GM12873 (cell line): ENCODE results near the gene SKIC2.

Experiments
- TF ChIP-seq, protein P1 (sequence below): IDR thresholded peaks from 2 replicates; pipeline ENCODE4 v1.5.1; 2012; ENCODE audit warnings: low read depth, mild to moderate bottlenecking, moderate library complexity, low read length, control low read depth; ENCODE audit not compliant: insufficient read depth; ENCODE audit errors: missing control alignments

Gene SKIC2

DNA sequence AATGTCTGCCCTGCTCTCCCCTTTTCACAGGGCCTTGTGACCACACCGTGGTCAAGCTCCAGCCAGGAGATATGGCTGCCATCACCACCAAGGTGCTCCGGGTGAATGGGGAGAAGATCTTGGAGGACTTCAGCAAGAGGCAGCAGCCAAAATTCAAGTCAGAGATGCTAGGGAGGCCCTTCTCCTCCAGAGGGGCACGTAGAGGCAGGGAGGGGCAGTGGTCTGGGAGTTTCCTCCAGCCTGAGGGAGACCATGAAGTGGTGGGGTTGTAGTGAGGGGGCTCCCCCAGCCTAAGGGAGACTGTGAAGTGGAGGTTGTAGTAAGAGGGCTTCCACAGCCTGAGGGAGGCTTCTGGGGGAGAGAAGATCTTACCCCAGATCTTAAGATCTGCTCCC lies 8.9 kb downstream of the SKIC2 start:
- TF ChIP-seq, protein P1, sequence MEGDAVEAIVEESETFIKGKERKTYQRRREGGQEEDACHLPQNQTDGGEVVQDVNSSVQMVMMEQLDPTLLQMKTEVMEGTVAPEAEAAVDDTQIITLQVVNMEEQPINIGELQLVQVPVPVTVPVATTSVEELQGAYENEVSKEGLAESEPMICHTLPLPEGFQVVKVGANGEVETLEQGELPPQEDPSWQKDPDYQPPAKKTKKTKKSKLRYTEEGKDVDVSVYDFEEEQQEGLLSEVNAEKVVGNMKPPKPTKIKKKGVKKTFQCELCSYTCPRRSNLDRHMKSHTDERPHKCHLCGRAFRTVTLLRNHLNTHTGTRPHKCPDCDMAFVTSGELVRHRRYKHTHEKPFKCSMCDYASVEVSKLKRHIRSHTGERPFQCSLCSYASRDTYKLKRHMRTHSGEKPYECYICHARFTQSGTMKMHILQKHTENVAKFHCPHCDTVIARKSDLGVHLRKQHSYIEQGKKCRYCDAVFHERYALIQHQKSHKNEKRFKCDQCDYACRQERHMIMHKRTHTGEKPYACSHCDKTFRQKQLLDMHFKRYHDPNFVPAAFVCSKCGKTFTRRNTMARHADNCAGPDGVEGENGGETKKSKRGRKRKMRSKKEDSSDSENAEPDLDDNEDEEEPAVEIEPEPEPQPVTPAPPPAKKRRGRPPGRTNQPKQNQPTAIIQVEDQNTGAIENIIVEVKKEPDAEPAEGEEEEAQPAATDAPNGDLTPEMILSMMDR = no peak

DNA sequence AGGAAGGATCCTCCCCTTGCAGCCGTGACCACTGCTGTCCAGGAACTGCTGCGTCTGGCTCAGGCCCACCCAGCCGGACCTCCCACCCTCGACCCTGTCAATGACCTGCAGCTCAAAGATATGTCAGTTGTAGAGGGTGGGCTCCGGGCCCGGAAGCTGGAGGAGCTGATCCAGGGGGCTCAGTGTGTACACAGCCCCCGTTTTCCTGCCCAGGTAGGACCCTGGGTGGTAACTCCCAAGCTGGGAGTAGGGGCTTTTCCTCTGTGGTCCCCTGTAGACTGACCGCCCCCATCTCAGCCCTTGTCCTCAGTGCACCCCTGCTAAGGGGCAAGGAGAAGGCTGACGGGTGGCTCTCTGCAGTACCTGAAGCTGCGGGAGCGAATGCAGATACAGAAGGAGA lies 9.4 kb downstream of the SKIC2 start:
- TF ChIP-seq, protein P1 = no peak

DNA sequence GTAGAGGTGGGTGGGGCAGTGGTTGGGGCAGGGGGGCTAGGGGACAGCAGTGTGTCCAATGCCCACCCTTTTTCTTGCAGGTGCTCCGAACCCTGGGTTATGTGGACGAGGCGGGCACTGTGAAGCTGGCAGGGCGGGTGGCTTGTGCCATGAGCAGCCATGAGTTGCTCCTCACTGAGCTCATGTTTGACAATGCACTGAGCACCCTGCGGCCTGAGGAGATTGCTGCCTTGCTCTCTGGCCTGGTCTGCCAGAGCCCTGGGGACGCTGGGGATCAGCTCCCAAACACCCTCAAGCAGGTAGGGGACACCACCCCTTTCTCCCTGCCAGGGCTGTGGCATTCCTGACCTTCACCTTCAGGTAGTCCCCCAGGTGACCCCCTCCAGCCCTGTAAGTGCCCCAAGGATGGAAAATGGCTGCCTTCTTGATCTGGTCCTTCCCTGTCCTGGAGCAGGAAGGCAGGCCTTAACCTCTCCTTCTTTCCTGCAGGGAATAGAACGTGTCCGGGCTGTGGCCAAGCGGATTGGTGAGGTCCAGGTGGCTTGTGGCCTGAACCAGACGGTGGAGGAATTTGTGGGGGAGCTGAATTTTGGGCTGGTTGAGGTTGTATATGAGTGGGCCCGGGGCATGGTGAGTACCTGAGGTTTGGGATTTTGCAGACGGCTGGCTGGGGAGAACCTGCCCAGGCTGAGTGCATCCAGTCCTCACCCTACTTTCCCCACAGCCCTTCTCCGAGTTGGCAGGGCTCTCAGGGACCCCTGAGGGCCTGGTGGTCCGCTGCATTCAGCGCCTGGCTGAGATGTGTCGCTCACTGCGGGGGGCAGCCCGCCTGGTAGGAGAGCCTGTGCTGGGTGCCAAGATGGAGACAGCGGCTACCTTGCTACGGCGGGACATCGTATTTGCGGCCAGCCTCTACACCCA lies 10.1 kb downstream of the SKIC2 start:
- TF ChIP-seq, protein P1 = no peak

DNA sequence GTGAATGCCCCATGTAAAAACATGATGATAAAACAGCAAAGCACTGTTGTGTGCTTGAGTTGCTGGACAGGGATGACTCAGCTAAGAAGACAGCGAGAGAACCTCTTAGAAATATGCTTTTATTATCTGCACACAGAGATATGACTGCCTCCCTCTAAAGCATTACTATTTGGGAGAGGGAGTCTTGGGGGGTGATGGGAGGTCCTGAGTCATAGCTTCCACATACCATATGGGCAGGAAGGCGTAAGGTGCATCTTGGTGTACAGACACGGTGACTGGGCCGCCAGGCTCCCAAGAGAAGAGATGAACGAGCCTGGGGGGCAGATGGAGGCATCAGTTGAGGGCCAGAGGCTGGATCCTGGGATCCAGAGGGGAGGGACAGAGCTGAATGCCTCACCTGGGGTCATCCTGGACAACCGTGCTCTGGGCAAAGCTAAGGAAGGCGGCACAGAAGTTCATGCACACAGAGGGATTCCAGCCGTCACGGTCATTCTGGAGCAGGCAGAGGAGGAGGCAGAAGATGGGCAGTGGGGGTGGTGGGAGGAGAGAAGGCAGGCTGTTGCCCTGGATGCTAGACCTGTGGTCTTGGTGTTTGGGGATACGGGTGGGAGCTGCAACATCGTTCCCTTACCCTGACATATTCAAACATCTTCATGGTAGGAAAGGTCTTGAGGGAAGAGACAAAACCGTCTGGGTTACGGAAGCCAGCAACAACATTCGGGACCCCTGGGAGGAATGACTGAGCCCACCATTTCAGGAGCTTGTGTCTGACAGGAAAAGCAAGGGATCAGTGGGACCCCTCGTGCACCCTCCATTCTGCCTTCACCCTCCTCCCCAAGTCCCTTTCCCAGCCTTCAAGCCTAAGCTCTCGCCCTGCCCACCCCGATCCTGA lies 11.0 kb downstream of the SKIC2 start:
- TF ChIP-seq, protein P1 = no peak

DNA sequence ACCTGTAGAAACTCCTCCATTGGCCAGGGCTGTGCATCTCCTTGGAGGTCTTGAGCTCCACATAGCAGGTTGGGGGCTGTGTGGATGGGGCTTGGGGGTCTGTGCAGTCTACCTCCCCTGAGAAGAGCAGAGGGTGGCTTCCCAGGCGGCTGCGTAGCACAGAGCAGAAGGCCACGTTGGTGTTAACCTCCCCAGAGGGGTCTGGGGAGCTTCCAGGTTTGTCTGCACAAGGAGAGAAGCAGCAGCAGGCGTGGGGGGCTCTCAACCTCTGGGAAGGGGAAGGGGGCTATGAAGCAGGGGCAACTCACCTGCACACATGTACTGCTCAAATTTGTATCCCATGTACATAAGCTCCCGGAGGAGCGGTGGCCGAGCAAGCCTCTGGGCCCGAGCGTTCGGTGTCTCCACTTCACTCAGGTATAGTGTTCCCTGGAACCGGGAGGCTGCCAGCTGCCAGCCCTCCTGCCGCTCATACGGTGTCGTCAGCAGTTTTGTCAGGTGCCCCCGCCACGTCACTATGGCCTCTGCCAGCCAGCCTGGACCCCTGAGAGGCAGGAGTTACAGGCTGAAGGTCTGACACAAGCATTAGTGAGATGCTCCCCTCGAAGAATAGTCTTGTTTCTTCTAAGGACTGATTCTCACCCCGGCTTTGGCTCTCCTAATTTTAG lies 11.8 kb downstream of the SKIC2 start:
- TF ChIP-seq, protein P1 = no peak

DNA sequence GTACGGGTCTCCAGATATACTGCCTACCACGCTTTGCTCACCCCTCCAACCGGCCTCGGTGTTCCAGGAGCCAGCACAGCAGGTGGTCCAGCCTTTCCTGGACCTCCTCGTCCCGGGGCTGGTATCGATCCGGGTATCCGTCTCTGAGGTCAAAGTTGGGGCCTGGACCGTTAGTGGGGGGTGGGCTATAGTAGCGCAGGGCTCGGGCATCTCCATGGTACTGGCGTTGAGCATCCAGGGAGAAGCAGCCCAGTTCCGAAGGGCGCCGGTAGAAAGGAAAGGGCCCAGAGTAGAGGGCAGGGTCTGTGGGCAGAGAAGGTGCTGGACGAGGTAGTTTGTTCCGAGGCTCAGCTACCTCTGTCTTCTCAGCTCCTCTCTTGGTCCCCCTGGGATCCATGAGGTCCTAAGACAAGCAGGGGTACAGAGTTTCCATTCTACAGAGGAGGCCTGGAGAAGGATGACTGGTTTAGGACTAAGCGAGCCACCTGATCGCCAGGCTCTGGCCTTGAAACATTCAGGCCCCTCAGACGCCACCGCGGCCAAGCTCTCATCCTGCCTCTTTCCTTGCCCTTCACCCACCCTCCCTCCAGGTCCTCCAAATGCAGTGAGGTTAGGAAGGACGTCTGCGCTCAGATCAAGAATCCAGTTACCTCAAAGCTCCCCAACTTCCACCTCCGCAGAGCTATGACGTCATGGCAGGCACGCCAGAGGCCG lies 12.5 kb downstream of the SKIC2 start:
- TF ChIP-seq, protein P1 = no peak
